Measurements from ENCODE around the gene AMOTL2.

Gene AMOTL2

GRCh38 chr3:134339331-134339730 is 34.9 kb downstream of the AMOTL2 start:
- H3K4me3 ChIP-seq (ENCODE audit: low read depth, low read length): no peak overlapping the region
- DNase-seq (ENCODE audit: low read depth): no peak
- TF ChIP-seq CTCF (IDR thresholded peaks at IDR 0.05; ENCODE audit: control insufficient read depth, extremely low read depth, insufficient read depth): no peak

DNA sequence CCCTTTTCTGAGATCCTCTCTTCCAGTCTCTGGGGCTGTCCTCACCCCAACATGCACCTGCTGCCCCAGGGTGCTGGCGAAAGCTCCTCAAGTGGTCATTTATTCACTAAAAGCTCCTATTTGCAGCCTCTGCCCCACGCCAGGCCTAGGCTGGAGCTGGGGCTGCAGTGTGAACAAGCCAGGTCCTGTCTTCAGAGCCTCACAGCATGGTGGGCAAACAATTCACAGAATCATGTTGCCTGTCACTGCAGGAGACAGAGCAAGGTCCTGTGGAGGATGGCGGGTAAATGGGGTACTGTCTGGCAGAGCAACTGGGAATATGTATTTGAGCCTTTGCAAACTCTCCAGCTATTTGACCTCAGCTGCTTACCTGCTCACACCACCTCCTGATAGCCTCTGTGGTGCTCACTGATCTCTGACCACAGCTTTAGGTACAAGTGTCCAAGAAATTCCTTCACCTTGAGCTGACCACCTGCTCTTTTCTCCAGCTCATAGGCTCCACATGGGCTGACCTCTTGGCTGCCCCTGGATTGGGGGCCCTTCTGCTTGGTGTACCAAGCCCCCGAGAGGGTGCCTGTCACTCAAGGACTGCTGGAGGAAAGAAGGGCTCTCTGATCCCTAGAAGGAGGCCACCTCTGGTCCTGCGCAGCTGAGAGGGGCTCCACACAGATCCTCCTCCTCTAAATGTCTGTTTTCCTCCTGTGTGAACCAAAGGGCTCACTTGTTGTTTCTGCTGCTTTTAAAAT is 35.6 kb downstream of the AMOTL2 start:
- no peak overlapping the region for H3K4me3 ChIP-seq (ENCODE audit: low read depth, low read length)
- DNase-seq (ENCODE audit: low read depth): no peak
- TF ChIP-seq CTCF (IDR thresholded peaks at IDR 0.05; ENCODE audit: control insufficient read depth, extremely low read depth, insufficient read depth): no peak

DNA sequence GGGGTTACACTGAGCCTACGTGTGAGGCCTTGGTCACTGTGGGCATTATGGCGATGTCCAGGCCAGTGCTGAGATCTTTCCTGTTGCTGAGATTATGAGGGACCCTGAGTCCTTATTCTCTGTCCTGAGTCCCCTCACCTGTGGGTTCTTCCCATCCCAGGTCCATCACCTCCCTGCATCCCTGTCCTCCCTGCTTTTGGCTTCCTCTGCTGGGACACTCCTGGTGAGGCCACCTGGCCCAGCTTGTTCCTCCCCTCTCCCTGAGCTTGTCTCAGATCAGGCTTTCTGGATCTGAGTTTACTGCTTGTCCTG is 36.1 kb downstream of the AMOTL2 start:
- no peak for TF ChIP-seq CTCF (IDR thresholded peaks at IDR 0.05; ENCODE audit: control insufficient read depth, extremely low read depth, insufficient read depth)
- no peak overlapping the region for H3K4me3 ChIP-seq (ENCODE audit: low read depth, low read length)
- DNase-seq (ENCODE audit: low read depth): no peak

GRCh38 chr3:134337511-134338200 is 36.6 kb downstream of the AMOTL2 start:
- DNase-seq (ENCODE audit: low read depth): no peak
- no peak for TF ChIP-seq CTCF (IDR thresholded peaks at IDR 0.05; ENCODE audit: control insufficient read depth, extremely low read depth, insufficient read depth)
- H3K4me3 ChIP-seq (ENCODE audit: low read depth, low read length): no peak overlapping the region

DNA sequence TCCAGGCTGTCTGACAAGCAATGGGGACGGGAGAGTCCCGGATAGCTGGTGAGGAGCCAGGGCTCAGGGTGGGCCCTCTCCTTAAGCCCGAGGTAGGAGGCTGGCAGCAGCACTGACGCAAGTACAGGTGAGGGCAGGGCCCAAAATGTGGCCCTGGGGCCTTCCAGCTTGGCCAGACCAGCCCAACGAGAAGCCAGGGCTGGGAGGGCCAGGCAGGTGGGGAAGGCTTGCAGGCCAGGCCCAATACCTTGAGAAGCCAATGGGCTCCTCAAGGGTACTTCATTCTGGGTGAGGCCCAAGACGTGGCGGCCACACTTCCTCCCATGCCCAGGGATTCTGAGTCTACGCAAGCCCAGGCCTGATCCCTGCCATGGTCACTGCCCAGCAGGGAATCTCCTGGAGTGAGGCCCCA is 37.2 kb downstream of the AMOTL2 start:
- no peak for DNase-seq (ENCODE audit: low read depth)
- TF ChIP-seq CTCF (IDR thresholded peaks at IDR 0.05; ENCODE audit: control insufficient read depth, extremely low read depth, insufficient read depth): no peak
- H3K4me3 ChIP-seq (ENCODE audit: low read depth, low read length): no peak overlapping the region

- DNase-seq (ENCODE audit: low read depth): no peak
- H3K4me3 ChIP-seq (ENCODE audit: low read depth, low read length): no peak overlapping the region
- TF ChIP-seq CTCF (IDR thresholded peaks at IDR 0.05; ENCODE audit: control insufficient read depth, extremely low read depth, insufficient read depth): no peak
Observed at GRCh38 chr3:134336587-134336986, 37.7 kb downstream of the AMOTL2 start.

GRCh38 chr3:134334901-134335280 is 39.4 kb downstream of the AMOTL2 start:
- DNase-seq (ENCODE audit: low read depth): no peak
- no peak for TF ChIP-seq CTCF (IDR thresholded peaks at IDR 0.05; ENCODE audit: control insufficient read depth, extremely low read depth, insufficient read depth)
- no peak overlapping the region for H3K4me3 ChIP-seq (ENCODE audit: low read depth, low read length)
